Endothelial cell of umbilical vein (primary cell): Measurements from ENCODE around the gene ING1. TPM values are rescaled to one million over a fixed set of nuclear protein-coding genes. Genes with fewer than 3 reads are reported as not detected.

ENCODE experiments used
- BruUV-seq: library from RNA; stranded (reverse); fragments of 400-500 nt; replicated peaks from 2 replicates; lab custom pipeline; 2021; lab: Mats Ljungman, UMichigan
- CTCF ChIA-PET: fragments of 300-600, 350-600 bp; sonication (Branson Sonifier 250); formaldehyde crosslinking; loops from one replicate; lab custom pipeline; 2021; ENCODE audit warnings: antibody characterized with exemption, inconsistent platforms; lab: Charles Lee
- POLR2A ChIA-PET: fragments of 300-600, 350-600 bp; sonication (Branson Sonifier 250); formaldehyde crosslinking; loops from one replicate; lab custom pipeline; 2021; ENCODE audit warnings: antibody characterized with exemption, inconsistent platforms; lab: Charles Lee
- DNase-seq: peaks from one replicate; pipeline ENCODE4 v3.0.0-alpha.2; 2011; ENCODE audit warnings: low read depth, low spot score
- FAIRE-seq: peaks from 2 replicates; lab custom pipeline; 2011; peaks lifted over from hg19 to GRCh38; lab: Jason Lieb, UNC
- H2AFZ ChIP-seq: 2 replicates; pipeline ENCODE4 v1.6.0; 2012; ENCODE audit warnings: low read depth, low read length, control low read depth, inconsistent platforms
- H3K27ac ChIP-seq: 2 replicates; pipeline ENCODE4 v1.5.1; 2011; ENCODE audit warnings: low read depth, mild to moderate bottlenecking, control low read depth, low read length, moderate library complexity; ENCODE audit not compliant: insufficient read depth
- H3K27me3 ChIP-seq, 2 experiments: 2 replicates each; pipeline versions ENCODE4 v1.6.0 to v1.6.1; 2011; ENCODE audit warnings: low read length in 2 of 2, mixed read lengths in 1 of 2; ENCODE audit not compliant: control insufficient read depth in 2 of 2, insufficient read depth in 2 of 2
- H3K36me3 ChIP-seq, 2 experiments: 2 replicates in 1 of 2; 3 replicates in 1 of 2; pipeline ENCODE4 v1.5.1; 2011; ENCODE audit warnings: low read length in 2 of 2, mild to moderate bottlenecking in 1 of 2, moderate library complexity in 1 of 2; ENCODE audit not compliant: control insufficient read depth in 2 of 2, insufficient read depth in 2 of 2; ENCODE audit errors: extremely low read depth in 1 of 2
- H3K4me1 ChIP-seq: 3 replicates; pipeline ENCODE4 v1.5.1; 2011; ENCODE audit warnings: mild to moderate bottlenecking, low read length; ENCODE audit not compliant: control insufficient read depth, insufficient read depth; ENCODE audit errors: extremely low read depth
- H3K4me2 ChIP-seq: 2 replicates; pipeline ENCODE4 v1.6.1; 2011; ENCODE audit warnings: low read length, control low read depth, mixed read lengths; ENCODE audit not compliant: insufficient read depth
- H3K4me3 ChIP-seq, 3 experiments: fragments of 200-600 bp in 1 of 3; sonication (generic), shearing (Covaris generic) in 1 of 3; replicated peaks in 1 of 3; 2 replicates each; pipeline ENCODE4 v1.5.1; 2011 to 2016; ENCODE audit warnings: control low read depth in 3 of 3, low read length in 3 of 3, mild to moderate bottlenecking in 2 of 3, inconsistent platforms in 1 of 3, low read depth in 1 of 3, moderate library complexity in 1 of 3; ENCODE audit not compliant: insufficient read depth in 1 of 3
- H3K79me2 ChIP-seq: 2 replicates; pipeline ENCODE4 v1.6.0; 2012; ENCODE audit warnings: low read length, inconsistent platforms; ENCODE audit not compliant: control insufficient read depth, insufficient read depth
- H3K9ac ChIP-seq: replicated peaks from 2 replicates; pipeline ENCODE3; 2011; ENCODE audit warnings: low read length, control low read depth; ENCODE audit not compliant: insufficient read depth; ENCODE audit errors: extremely low read depth
- H3K9me1 ChIP-seq: replicated peaks from 3 replicates; pipeline ENCODE4 v1.6.0; 2011; ENCODE audit warnings: mild to moderate bottlenecking, low read length; ENCODE audit not compliant: control insufficient read depth, insufficient read depth; ENCODE audit errors: extremely low read depth
- H3K9me3 ChIP-seq: replicated peaks from 2 replicates; pipeline ENCODE4 v1.5.1; 2012; ENCODE audit warnings: low read length, inconsistent platforms; ENCODE audit not compliant: control insufficient read depth, insufficient read depth
- H4K20me1 ChIP-seq: replicated peaks from 2 replicates; pipeline ENCODE3; 2011; ENCODE audit warnings: mild to moderate bottlenecking, low read length; ENCODE audit not compliant: control insufficient read depth, insufficient read depth; ENCODE audit errors: extremely low read depth
- EZH2 ChIP-seq: IDR thresholded peaks from 2 replicates; pipeline ENCODE4 v1.6.1; 2012; ENCODE audit warnings: borderline replicate concordance, low read depth, mild to moderate bottlenecking, moderate library complexity, low read length, inconsistent platforms; ENCODE audit not compliant: severe bottlenecking
- FOS ChIP-seq: IDR thresholded peaks from 2 replicates; pipeline ENCODE4 v1.6.1; 2011; ENCODE audit warnings: mild to moderate bottlenecking, low read length, moderate library complexity, borderline replicate concordance; ENCODE audit not compliant: insufficient read depth
- GATA2 ChIP-seq: IDR thresholded peaks from 2 replicates; pipeline ENCODE4 v1.7.0; 2011; ENCODE audit warnings: low read depth, mild to moderate bottlenecking, moderate library complexity, mixed read lengths, low read length; ENCODE audit not compliant: insufficient read length, insufficient read depth
- JUN ChIP-seq: IDR thresholded peaks from 2 replicates; pipeline ENCODE4 v1.6.1; 2011; ENCODE audit warnings: borderline replicate concordance, low read depth; ENCODE audit not compliant: insufficient read length, insufficient read depth
- MYC ChIP-seq: IDR thresholded peaks from one replicate; pipeline ENCODE4 v1.6.1; 2011; ENCODE audit warnings: mild to moderate bottlenecking, low read depth, low read length
- POLR2A ChIP-seq: IDR thresholded peaks from 2 replicates; pipeline ENCODE4 v1.6.1; 2012; ENCODE audit warnings: low read depth, mild to moderate bottlenecking, control low read depth, low read length
- POLR2AphosphoS5 ChIP-seq: IDR thresholded peaks from 2 replicates; pipeline ENCODE4 v1.6.1; 2012; ENCODE audit warnings: low read depth, mild to moderate bottlenecking, control low read depth, low read length, moderate library complexity; ENCODE audit not compliant: insufficient read depth
- dilution Hi-C: fragments of 300-500 bp; cut with MboI; formaldehyde crosslinking; loops from one replicate; pipeline ENCODE4 v1.15.0; 2019; ENCODE audit warnings: low sequenced_read_pairs; ENCODE audit not compliant: extremely low pct_ligation_motif_present
- intact Hi-C: fragments of 100-400 bp; cut with micrococcal nuclease; formaldehyde crosslinking; loops from one replicate; pipeline ENCODE4 v1.10.0; 2022
- polyA plus RNA-seq, 4 experiments: library from polyadenylated mRNA; depleted of rRNA in 3 of 4; stranded (reverse) in 3 of 4; unstranded in 1 of 4; fragments of >200 nt; gene quantifications; 2 replicates each; pipeline versions ENCODE4 v1.2.1 to v1.2.3, GENCODE V29; 2011 to 2012; ENCODE audit warnings: missing spikeins in 1 of 4
- total RNA-seq: library from RNA; stranded (reverse); gene quantifications from 2 replicates; pipeline ENCODE4 v1.2.3, GENCODE V29; 2021
- TF ChIP-seq, protein P1 (sequence below): IDR thresholded peaks from 2 replicates; pipeline ENCODE4 v1.6.1; 2011; ENCODE audit not compliant: insufficient read depth, insufficient read length
- TF ChIP-seq, protein P2 (sequence below), 2 donors: IDR thresholded peaks; 1 replicate in 1 of 2; 2 replicates in 1 of 2; pipeline ENCODE4 v1.5.1; 2011; ENCODE audit warnings: low read length in 2 of 2, mild to moderate bottlenecking in 2 of 2, moderate library complexity in 2 of 2, control low read depth in 1 of 2, inconsistent platforms in 1 of 2, low read depth in 1 of 2; ENCODE audit not compliant: insufficient read depth in 1 of 2; ENCODE audit errors: extremely low read depth in 1 of 2

The ING1 gene
- total and polyA plus RNA-seq, 2 donors (not counting 3 experiments of a cell fraction or from before 2014, with no cell fraction given): 10.4 to 10.9 TPM

DNA sequence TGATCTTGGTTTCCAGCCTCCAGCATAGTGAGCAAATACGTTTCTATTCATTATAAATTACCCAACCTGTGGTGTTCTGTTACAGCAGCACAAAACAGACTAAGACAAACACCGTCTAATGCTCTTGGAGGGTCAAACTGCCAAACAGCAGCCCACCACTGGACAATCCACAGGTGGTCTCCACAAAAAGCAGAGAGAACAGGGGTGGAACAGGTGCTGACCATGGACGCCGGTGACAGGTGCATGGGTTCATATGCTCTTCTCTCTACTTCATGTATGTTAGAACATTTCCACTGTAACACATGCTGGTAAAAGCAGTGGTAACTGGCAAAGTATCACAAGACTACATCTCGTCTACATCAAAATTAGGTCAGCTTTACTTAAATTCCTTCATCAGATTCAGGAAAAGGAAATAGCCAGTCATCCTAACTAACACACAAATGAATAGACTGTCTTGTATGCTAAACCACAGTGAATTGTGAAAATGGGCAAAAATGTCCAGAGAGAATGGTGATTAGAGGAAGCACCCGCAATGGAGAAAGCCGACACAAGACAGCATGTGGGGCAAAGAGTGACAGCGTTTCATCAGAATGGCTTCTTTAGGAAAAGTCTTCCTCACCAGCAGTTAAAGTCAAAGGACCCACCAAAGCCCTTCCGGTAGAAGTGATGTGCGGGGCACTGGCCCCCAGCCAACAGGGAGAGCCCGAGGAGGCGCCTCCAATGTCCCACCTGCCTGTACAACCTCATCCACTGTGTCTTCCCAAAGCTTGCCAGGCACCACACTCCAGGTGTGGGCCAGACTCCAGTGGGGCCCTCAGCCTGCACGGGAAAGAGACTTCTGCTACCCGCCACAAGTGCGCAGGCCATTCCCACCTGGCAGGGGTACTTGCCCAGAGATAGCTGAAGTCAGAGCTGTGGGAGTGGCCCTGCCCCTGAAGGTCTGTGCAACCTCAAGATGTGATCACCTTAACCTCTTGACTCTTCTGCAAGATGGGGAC lies 14.1 kb upstream of the ING1 start:
- BruUV-seq: no TSS peak
- no peak for DNase-seq
- dilution Hi-C loops (no loop called here), intact Hi-C loops (no loop called here)
- Histone ChIP-seq H3K9ac (no peak overlapping the region), H3K27me3 (no peaks in the 10 kb centered on the region), H3K27ac (no peak overlapping the region), H3K4me1 (no peaks in the 10 kb centered on the region), H3K4me3 (no peak overlapping the region), H3K4me2 (no peak overlapping the region), H4K20me1 (no peaks in the 10 kb centered on the region), H2AFZ (no peak overlapping the region), H3K9me1 (no peaks in the 10 kb centered on the region), H3K79me2 (peaks cover 9% of the 10 kb centered on the region), H3K9me3 (no peaks in the 10 kb centered on the region), H3K36me3 (peaks cover 0 to 8% of the 10 kb centered on the region in 2 experiments)
- POLR2A ChIA-PET: no interaction called here
- FAIRE-seq: no peak
- TF ChIP-seq, protein P1, sequence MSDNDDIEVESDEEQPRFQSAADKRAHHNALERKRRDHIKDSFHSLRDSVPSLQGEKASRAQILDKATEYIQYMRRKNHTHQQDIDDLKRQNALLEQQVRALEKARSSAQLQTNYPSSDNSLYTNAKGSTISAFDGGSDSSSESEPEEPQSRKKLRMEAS: no peak
- TF ChIP-seq, protein P2, sequence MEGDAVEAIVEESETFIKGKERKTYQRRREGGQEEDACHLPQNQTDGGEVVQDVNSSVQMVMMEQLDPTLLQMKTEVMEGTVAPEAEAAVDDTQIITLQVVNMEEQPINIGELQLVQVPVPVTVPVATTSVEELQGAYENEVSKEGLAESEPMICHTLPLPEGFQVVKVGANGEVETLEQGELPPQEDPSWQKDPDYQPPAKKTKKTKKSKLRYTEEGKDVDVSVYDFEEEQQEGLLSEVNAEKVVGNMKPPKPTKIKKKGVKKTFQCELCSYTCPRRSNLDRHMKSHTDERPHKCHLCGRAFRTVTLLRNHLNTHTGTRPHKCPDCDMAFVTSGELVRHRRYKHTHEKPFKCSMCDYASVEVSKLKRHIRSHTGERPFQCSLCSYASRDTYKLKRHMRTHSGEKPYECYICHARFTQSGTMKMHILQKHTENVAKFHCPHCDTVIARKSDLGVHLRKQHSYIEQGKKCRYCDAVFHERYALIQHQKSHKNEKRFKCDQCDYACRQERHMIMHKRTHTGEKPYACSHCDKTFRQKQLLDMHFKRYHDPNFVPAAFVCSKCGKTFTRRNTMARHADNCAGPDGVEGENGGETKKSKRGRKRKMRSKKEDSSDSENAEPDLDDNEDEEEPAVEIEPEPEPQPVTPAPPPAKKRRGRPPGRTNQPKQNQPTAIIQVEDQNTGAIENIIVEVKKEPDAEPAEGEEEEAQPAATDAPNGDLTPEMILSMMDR (IDR thresholded peaks at IDR 0.05; ENCODE audit: extremely low read depth in 1 of 2, insufficient read depth in 1 of 2, low read depth in 1 of 2, low read length in 2 of 2): no peak
- no peak for TF ChIP-seq EZH2
- TF ChIP-seq GATA2: no peak
- TF ChIP-seq JUN: no peak
- no peak for TF ChIP-seq MYC
- TF ChIP-seq POLR2A: no peak
- no peak for TF ChIP-seq FOS
- no peak for TF ChIP-seq POLR2AphosphoS5
- CTCF ChIA-PET: no interaction called here
